Measurements from ENCODE around the gene PNMA6E. TPM values are rescaled to one million over a fixed set of nuclear protein-coding genes. Genes with fewer than 3 reads are reported as not detected.

PNMA6E gene
- total RNA-seq, 1 experiment from 2014 or later, result not detected

GRCh38 chrX:153446950-153447580 lies 45.9 kb upstream of the PNMA6E start:
- no peak for TF ChIP-seq CTCF (IDR thresholded peaks at IDR 0.05; ENCODE audit: insufficient read depth in 1 of 2, low read depth in 1 of 2, low read length in 1 of 2, severe bottlenecking in 1 of 2, unreplicated experiment in 1 of 2)
- Mint-ChIP-seq H3K36me3 (ENCODE audit: insufficient read depth, unreplicated experiment) (peaks cover 20% of the 10 kb centered on the region), H3K4me1 (ENCODE audit: low read depth, unreplicated experiment) (no peaks in the 10 kb centered on the region), H3K27me3 (ENCODE audit: insufficient read depth, unreplicated experiment) (no peaks in the 10 kb centered on the region), H3K27ac (ENCODE audit: unreplicated experiment) (no peak overlapping the region), H3K4me3 (ENCODE audit: unreplicated experiment) (no peak overlapping the region), H3K9me3 (ENCODE audit: unreplicated experiment) (no peaks in the 10 kb centered on the region)
- POLR2A ChIA-PET, result no interaction called here
- CTCF ChIA-PET, result no interaction called here
- H3K4me3 ChIP-seq (ENCODE audit: low read depth, low read length), result no peak overlapping the region
- no peak for DNase-seq
- intact Hi-C loops (cut with micrococcal nuclease; ENCODE audit: unreplicated experiment), result no loop called here
- no peaks in the 10 kb centered on the region for H3K27me3 ChIP-seq (replicated peaks; ENCODE audit: control insufficient read depth, insufficient read depth, low read length)
- no peaks in the 10 kb centered on the region for H3K36me3 ChIP-seq (ENCODE audit: control insufficient read depth, insufficient read depth, low read length)
- H3K4me1 ChIP-seq, result no peaks in the 10 kb centered on the region
- H3K9me3 ChIP-seq, result no peaks in the 10 kb centered on the region
- no TSS peak for BruUV-seq (replicated peaks)

- ChIA-PET POLR2A (no interaction called here), CTCF (no interaction called here)
- TF ChIP-seq CTCF (IDR thresholded peaks at IDR 0.05; ENCODE audit: insufficient read depth in 1 of 2, low read depth in 1 of 2, low read length in 1 of 2, severe bottlenecking in 1 of 2, unreplicated experiment in 1 of 2), result no peak
- Histone ChIP-seq H3K36me3 (ENCODE audit: control insufficient read depth, insufficient read depth, low read length) (no peaks in the 10 kb centered on the region), H3K4me1 (no peaks in the 10 kb centered on the region), H3K4me3 (ENCODE audit: low read depth, low read length) (no peak overlapping the region), H3K9me3 (no peaks in the 10 kb centered on the region), H3K27me3 (replicated peaks; ENCODE audit: control insufficient read depth, insufficient read depth, low read length) (no peaks in the 10 kb centered on the region)
- no peaks in the 10 kb centered on the region for H3K9me3 Mint-ChIP-seq (ENCODE audit: unreplicated experiment)
- H3K27me3 Mint-ChIP-seq (ENCODE audit: insufficient read depth, unreplicated experiment), result no peaks in the 10 kb centered on the region
- no TSS peak for BruUV-seq (replicated peaks)
- H3K27ac Mint-ChIP-seq (ENCODE audit: unreplicated experiment), result no peak overlapping the region
- no peaks in the 10 kb centered on the region for H3K4me1 Mint-ChIP-seq (ENCODE audit: low read depth, unreplicated experiment)
- DNase-seq, result no peak
- H3K36me3 Mint-ChIP-seq (ENCODE audit: insufficient read depth, unreplicated experiment), result peaks cover 19% of the 10 kb centered on the region
- intact Hi-C loops (cut with micrococcal nuclease; ENCODE audit: unreplicated experiment), result no loop called here
- no peak overlapping the region for H3K4me3 Mint-ChIP-seq (ENCODE audit: unreplicated experiment)
Observed at GRCh38 chrX:153446636-153446936, 45.4 kb upstream of the PNMA6E start.

GRCh38 chrX:153445856-153446635 lies 44.9 kb upstream of the PNMA6E start, which contains the start of gene TREX2:
Gene TREX2, minus strand, starts transcription at chrX:153446056. Its CDS starts 626 bp downstream, at chrX:153445430.
- Histone ChIP-seq H3K4me1 (no peaks in the 10 kb centered on the region), H3K4me3 (ENCODE audit: low read depth, low read length) (no peak within 1 kb of the TSS), H3K9me3 (no peaks in the 10 kb centered on the region), H3K27me3 (replicated peaks; ENCODE audit: control insufficient read depth, insufficient read depth, low read length) (no peaks in the 10 kb centered on the region), H3K36me3 (ENCODE audit: control insufficient read depth, insufficient read depth, low read length) (no peaks in the 10 kb centered on the region)
- intact Hi-C loops (cut with micrococcal nuclease; ENCODE audit: unreplicated experiment), result no loop called here
- Mint-ChIP-seq H3K27me3 (ENCODE audit: insufficient read depth, unreplicated experiment) (no peaks in the 10 kb centered on the region), H3K27ac (ENCODE audit: unreplicated experiment) (no peak within 1 kb of the TSS), H3K9me3 (ENCODE audit: unreplicated experiment) (no peaks in the 10 kb centered on the region), H3K36me3 (ENCODE audit: insufficient read depth, unreplicated experiment) (peaks cover 15% of the 10 kb centered on the region), H3K4me3 (ENCODE audit: unreplicated experiment) (no peak within 1 kb of the TSS), H3K4me1 (ENCODE audit: low read depth, unreplicated experiment) (no peaks in the 10 kb centered on the region)
- ChIA-PET CTCF (no interaction called here), POLR2A (no interaction called here)
- DNase-seq, result no peak
- no peak for TF ChIP-seq CTCF (IDR thresholded peaks at IDR 0.05; ENCODE audit: insufficient read depth in 1 of 2, low read depth in 1 of 2, low read length in 1 of 2, severe bottlenecking in 1 of 2, unreplicated experiment in 1 of 2)
- no TSS peak for BruUV-seq (replicated peaks)

Measured in Caco-2 (cell line).